Measurements from ENCODE around the gene SAMD8. TPM values are rescaled to one million over a fixed set of nuclear protein-coding genes. Genes with fewer than 3 reads are reported as not detected.

Gene SAMD8
- total RNA-seq, 1 experiment from 2014 or later: 28.1 TPM

DNA sequence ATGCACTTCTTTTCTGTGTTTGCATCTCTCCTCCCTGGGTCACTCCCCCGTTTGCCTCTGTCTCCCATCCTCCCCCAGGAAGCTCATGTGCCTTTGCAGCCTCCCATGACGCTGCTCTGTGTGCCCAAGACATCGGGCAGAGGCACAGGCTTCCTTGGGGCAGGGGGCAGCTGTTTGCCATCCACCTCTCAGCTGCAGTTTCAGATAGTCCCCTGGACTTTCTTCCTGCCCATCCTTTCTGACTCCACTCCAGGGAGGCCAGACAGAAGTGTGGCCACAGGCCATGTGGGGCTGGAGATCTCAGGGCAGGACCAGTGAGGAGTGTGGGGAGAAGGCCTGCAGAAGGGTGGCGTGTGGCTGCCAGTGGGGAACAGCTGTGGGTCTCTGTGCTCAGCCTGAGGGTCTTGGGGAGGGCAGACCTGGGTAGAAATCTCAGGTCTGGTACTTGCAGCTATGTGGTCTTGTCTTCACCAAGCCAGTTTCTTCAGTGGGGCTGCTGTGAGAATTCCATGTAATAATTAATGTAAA, 10.6 kb upstream of the SAMD8 start:
- ChIA-PET POLR2A (no interaction called here), CTCF (interaction anchor here (0.6 to 4.6 kb wide), 17 partner anchors 8 to 1267 kb away, joined by 3 to 29 read pairs (median 3); a partner anchor contains a TSS)
- intact Hi-C loops (cut with micrococcal nuclease): loop anchor here (1.0 to 10.0 kb wide), 5 partner anchors 79 to 857 kb away; partner anchors contain the start of gene KAT6B
- Mint-ChIP-seq H3K27me3 (ENCODE audit: insufficient read depth, unreplicated experiment) (no peaks in the 10 kb centered on the region), H3K27ac (ENCODE audit: low read depth, unreplicated experiment) (no peak overlapping the region), H3K9me3 (ENCODE audit: unreplicated experiment) (no peaks in the 10 kb centered on the region), H3K36me3 (ENCODE audit: insufficient read depth, unreplicated experiment) (peaks cover 5% of the 10 kb centered on the region), H3K4me3 (ENCODE audit: unreplicated experiment) (no peak overlapping the region), H3K4me1 (ENCODE audit: insufficient read depth, unreplicated experiment) (no peaks in the 10 kb centered on the region)
- DNase-seq (ENCODE audit: unreplicated experiment): no peak
- no TSS peak for BruUV-seq (replicated peaks)
- TF ChIP-seq, protein P1, sequence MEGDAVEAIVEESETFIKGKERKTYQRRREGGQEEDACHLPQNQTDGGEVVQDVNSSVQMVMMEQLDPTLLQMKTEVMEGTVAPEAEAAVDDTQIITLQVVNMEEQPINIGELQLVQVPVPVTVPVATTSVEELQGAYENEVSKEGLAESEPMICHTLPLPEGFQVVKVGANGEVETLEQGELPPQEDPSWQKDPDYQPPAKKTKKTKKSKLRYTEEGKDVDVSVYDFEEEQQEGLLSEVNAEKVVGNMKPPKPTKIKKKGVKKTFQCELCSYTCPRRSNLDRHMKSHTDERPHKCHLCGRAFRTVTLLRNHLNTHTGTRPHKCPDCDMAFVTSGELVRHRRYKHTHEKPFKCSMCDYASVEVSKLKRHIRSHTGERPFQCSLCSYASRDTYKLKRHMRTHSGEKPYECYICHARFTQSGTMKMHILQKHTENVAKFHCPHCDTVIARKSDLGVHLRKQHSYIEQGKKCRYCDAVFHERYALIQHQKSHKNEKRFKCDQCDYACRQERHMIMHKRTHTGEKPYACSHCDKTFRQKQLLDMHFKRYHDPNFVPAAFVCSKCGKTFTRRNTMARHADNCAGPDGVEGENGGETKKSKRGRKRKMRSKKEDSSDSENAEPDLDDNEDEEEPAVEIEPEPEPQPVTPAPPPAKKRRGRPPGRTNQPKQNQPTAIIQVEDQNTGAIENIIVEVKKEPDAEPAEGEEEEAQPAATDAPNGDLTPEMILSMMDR (IDR thresholded peaks at IDR 0.05; ENCODE audit: unreplicated experiment): no peak

DNA sequence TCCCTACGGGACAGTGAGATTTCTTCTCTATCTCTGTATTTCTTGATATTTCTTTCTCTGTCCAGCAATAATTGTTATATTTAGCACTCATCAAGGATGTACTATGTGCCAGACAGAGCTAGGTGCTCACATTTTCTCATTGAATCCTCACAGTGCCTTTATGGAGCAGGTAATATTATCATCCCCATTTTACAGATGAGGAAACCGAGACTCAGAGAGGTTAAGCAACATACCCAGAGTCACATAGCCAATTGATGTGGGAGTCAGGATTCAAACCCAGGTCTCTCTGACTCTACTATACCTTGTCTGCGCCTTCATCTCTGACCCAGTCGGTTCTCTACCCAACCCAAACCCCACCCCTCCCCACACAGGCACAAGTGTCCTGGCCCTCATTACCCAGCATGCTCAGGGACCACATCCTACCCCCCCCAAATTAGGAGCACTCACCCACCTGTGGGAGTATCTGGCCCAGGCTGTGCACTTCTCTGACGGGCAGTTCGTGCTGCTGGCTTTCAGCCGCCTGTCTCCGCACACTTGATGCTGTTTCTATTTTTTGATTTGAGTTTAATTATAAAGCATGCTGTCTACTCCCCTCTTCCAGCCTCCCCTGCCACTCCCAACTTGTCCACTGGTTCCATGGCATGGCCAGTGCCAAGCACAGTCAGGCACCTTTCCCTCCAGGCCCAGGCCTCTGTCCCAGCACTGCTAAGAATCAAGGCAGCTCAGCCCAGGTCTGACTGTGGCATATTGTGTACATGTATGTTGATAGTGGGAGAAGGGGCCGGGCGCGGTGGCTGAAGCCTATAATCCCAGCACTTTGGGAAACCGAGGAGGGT, 9.8 kb upstream of the SAMD8 start:
- Mint-ChIP-seq H3K36me3 (ENCODE audit: insufficient read depth, unreplicated experiment) (peaks cover 5% of the 10 kb centered on the region), H3K27ac (ENCODE audit: low read depth, unreplicated experiment) (no peak overlapping the region), H3K9me3 (ENCODE audit: unreplicated experiment) (no peaks in the 10 kb centered on the region), H3K4me1 (ENCODE audit: insufficient read depth, unreplicated experiment) (no peaks in the 10 kb centered on the region), H3K27me3 (ENCODE audit: insufficient read depth, unreplicated experiment) (no peaks in the 10 kb centered on the region), H3K4me3 (ENCODE audit: unreplicated experiment) (no peak overlapping the region)
- TF ChIP-seq, protein P1 (IDR thresholded peaks at IDR 0.05; ENCODE audit: unreplicated experiment): no peak
- no TSS peak for BruUV-seq (replicated peaks)
- POLR2A ChIA-PET: interaction anchor here (0.7 kb wide), 1 partner anchor 283 kb away, joined by 4 read pairs; no protein-coding TSS in a partner anchor
- DNase-seq (ENCODE audit: unreplicated experiment): no peak
- CTCF ChIA-PET: interaction anchor here (0.6 to 1.3 kb wide), 6 partner anchors 7 to 867 kb away, joined by 3 to 7 read pairs (median 5); a partner anchor contains a TSS
- intact Hi-C loops (cut with micrococcal nuclease): loop anchor here (5.0 to 10.0 kb wide), 3 partner anchors 79 to 274 kb away; partner anchors contain the start of gene KAT6B

DNA sequence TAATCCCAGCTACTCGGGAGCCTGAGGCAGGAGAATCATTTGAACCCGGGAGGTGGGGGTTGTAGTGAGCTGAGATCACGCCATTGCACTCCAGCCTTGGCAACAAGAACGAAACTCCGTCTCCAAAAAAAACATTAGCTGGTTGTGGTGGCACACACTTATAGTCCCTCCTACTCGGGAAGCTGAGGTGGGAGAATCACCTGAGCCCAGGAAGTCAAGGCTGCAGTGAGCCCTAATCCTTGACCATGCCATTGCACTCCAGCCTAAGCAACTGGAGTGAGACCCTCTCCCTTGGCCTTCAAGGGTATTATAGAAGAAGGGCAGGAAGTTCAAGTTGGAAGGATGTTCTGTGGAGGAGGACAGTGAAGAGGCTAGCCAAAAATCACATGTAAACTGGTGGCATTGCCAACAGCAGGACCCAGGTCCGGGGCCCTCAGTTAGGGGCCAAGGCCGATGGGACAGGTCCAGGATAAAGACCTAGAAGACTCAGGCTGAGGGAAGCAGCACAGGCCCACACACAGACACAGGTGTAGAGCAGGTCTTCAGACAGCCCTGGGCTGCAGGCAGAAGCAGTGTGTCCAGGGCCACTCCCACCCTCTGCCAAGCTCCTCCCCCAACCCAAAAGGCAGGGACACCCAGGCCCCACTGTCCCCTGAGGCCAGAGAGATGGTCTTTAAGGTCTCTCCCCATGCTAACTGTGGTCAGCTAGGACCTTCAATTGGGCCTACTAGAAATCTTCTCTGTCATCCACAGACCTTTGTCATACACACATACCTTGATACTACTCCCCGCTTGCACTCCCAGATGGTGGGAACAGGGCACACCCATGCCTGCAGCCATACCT, 8.4 kb upstream of the SAMD8 start:
- peaks cover 5% of the 10 kb centered on the region for H3K4me1 Mint-ChIP-seq (ENCODE audit: insufficient read depth, unreplicated experiment)
- peaks cover 5% of the 10 kb centered on the region for H3K36me3 Mint-ChIP-seq (ENCODE audit: insufficient read depth, unreplicated experiment)
- no peak for DNase-seq (ENCODE audit: unreplicated experiment)
- ChIA-PET CTCF (interaction anchor here (0.6 to 1.3 kb wide), 5 partner anchors 45 to 859 kb away, joined by 3 to 5 read pairs (median 3); no protein-coding TSS in a partner anchor), POLR2A (no interaction called here)
- no TSS peak for BruUV-seq (replicated peaks)
- intact Hi-C loops (cut with micrococcal nuclease): loop anchor here (5.0 to 10.0 kb wide), 3 partner anchors 81 to 276 kb away; partner anchors contain the start of gene KAT6B
- H3K9me3 Mint-ChIP-seq (ENCODE audit: unreplicated experiment): no peaks in the 10 kb centered on the region
- TF ChIP-seq, protein P1 (IDR thresholded peaks at IDR 0.05; ENCODE audit: unreplicated experiment): no peak
- H3K27ac Mint-ChIP-seq (ENCODE audit: low read depth, unreplicated experiment): no peak overlapping the region
- no peak overlapping the region for H3K4me3 Mint-ChIP-seq (ENCODE audit: unreplicated experiment)
- H3K27me3 Mint-ChIP-seq (ENCODE audit: insufficient read depth, unreplicated experiment): no peaks in the 10 kb centered on the region
